Effector memory CD4-positive, alpha-beta T cell (primary cell): ENCODE measurements around the gene IL1RAPL1.

Experiments used
- DNase-seq, 3 donors: peaks; one replicate each; pipeline ENCODE4 v3.0.0-alpha.2; 2020
- H3K27ac ChIP-seq: 2 replicates; pipeline ENCODE4 v1.7.0; 2013; ENCODE audit warnings: mild to moderate bottlenecking, low read length, moderate library complexity; ENCODE audit not compliant: insufficient read depth, poor library complexity, severe bottlenecking
- H3K27me3 ChIP-seq: replicated peaks from 2 replicates; pipeline ENCODE4 v1.7.0; 2013; ENCODE audit warnings: mild to moderate bottlenecking, low read length; ENCODE audit not compliant: insufficient read depth, control insufficient read depth, poor library complexity, severe bottlenecking
- H3K36me3 ChIP-seq: 2 replicates; pipeline ENCODE4 v1.7.0; 2013; ENCODE audit warnings: mild to moderate bottlenecking, low read length, moderate library complexity; ENCODE audit not compliant: control insufficient read depth, insufficient read depth
- H3K4me1 ChIP-seq: 2 replicates; pipeline ENCODE4 v1.7.0; 2013; ENCODE audit warnings: low read length, mild to moderate bottlenecking; ENCODE audit not compliant: control insufficient read depth, insufficient read depth, poor library complexity, severe bottlenecking
- H3K4me3 ChIP-seq: 2 replicates; pipeline ENCODE4 v1.7.0; 2013; ENCODE audit warnings: low read length, low read depth, mild to moderate bottlenecking; ENCODE audit not compliant: insufficient read depth, poor library complexity, severe bottlenecking
- H3K9me3 ChIP-seq: 2 replicates; pipeline ENCODE4 v1.7.0; 2013; ENCODE audit warnings: mild to moderate bottlenecking, low read length, moderate library complexity; ENCODE audit not compliant: control insufficient read depth

The IL1RAPL1 gene

DNA sequence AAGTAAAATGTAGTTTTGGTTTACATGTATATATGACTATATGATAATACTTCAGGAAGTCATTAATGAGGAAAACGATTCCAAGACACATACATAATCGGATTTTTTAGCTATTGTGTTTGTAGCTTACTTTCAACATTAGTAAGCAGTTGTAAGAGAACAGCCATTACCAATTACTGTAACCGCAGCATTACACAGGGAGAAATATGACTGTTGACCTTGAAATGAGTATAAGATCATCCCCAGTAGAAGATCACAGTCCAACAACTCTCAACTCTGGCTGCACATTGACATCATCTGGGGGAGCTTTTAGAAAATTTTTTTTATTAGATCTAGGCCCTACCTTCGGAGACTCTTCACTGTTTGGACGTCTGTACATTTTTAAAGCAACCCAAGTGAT, 866.1 kb downstream of the IL1RAPL1 start:
- H3K27me3 ChIP-seq, result no peaks in the 10 kb centered on the region
- H3K9me3 ChIP-seq, result no peaks in the 10 kb centered on the region
- no peaks in the 10 kb centered on the region for H3K36me3 ChIP-seq
- no peak overlapping the region for H3K27ac ChIP-seq
- DNase-seq, result no peak
- H3K4me1 ChIP-seq, result no peaks in the 10 kb centered on the region
- H3K4me3 ChIP-seq, result no peak overlapping the region

GRCh38 chrX:29455702-29456101, 868.5 kb downstream of the IL1RAPL1 start:
- no peaks in the 10 kb centered on the region for H3K9me3 ChIP-seq
- no peaks in the 10 kb centered on the region for H3K27me3 ChIP-seq
- no peak for DNase-seq
- H3K27ac ChIP-seq, result no peak overlapping the region
- H3K36me3 ChIP-seq, result no peaks in the 10 kb centered on the region
- H3K4me1 ChIP-seq, result no peaks in the 10 kb centered on the region
- H3K4me3 ChIP-seq, result no peak overlapping the region

GRCh38 chrX:29461039-29461438, 873.8 kb downstream of the IL1RAPL1 start:
- Histone ChIP-seq H3K27me3 (no peaks in the 10 kb centered on the region), H3K4me3 (no peak overlapping the region), H3K4me1 (no peaks in the 10 kb centered on the region), H3K9me3 (no peaks in the 10 kb centered on the region), H3K27ac (no peak overlapping the region), H3K36me3 (no peaks in the 10 kb centered on the region)
- no peak for DNase-seq

DNA sequence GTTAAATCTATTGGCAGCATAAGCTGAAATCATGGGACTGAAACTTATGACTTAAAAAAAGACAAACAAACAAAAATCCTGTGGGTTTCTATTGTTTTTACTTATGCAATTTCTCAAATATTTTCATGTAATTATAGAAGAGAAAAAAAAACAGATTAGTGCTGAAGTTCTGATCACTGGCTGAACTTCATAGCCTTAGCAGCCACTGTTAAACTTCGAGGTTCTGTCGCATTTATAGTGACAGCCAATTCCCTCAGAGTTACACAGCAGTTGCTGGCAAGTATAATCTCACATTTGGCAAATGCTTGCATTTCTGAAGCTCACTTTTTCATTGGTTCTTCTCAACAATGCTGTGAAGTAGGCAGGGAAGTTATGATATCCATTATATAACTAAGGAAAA, 879.2 kb downstream of the IL1RAPL1 start:
- DNase-seq, result no peak
- Histone ChIP-seq H3K27me3 (no peaks in the 10 kb centered on the region), H3K4me3 (no peak overlapping the region), H3K9me3 (no peaks in the 10 kb centered on the region), H3K4me1 (no peaks in the 10 kb centered on the region), H3K27ac (no peak overlapping the region), H3K36me3 (no peaks in the 10 kb centered on the region)

GRCh38 chrX:29468911-29469494, 881.8 kb downstream of the IL1RAPL1 start:
- Histone ChIP-seq H3K4me1 (no peaks in the 10 kb centered on the region), H3K36me3 (no peaks in the 10 kb centered on the region), H3K27me3 (no peaks in the 10 kb centered on the region)

GRCh38 chrX:29470030-29470429, 882.8 kb downstream of the IL1RAPL1 start:
- Histone ChIP-seq H3K27me3 (no peaks in the 10 kb centered on the region), H3K4me3 (no peak overlapping the region), H3K4me1 (no peaks in the 10 kb centered on the region), H3K27ac (no peak overlapping the region), H3K9me3 (no peaks in the 10 kb centered on the region), H3K36me3 (no peaks in the 10 kb centered on the region)
- DNase-seq, result no peak

More at GRCh38 chrX:29468911-29469494, 881.8 kb downstream of the IL1RAPL1 start:
- no peak for DNase-seq
- H3K27ac ChIP-seq, result no peak overlapping the region
- H3K9me3 ChIP-seq, result no peaks in the 10 kb centered on the region
- H3K4me3 ChIP-seq, result no peak overlapping the region

DNA sequence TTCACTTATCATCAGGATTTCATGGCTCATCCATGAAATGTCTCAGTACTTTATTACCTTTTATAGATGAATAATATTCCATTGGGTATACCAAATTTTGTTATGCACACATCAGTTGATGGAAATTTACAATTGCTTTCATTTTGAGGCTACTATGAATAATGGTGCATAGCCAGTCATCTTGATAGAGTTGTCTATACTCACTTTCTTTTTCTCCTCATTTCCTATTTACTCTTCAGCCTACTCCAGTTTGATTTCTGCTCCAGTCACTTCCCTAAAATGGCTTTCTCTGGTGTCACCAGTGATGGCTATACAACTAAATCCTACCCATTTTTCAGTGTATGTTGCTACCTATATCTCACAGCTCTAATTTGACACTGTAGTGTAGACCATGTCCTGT, 884.6 kb downstream of the IL1RAPL1 start:
- no peaks in the 10 kb centered on the region for H3K36me3 ChIP-seq
- no peaks in the 10 kb centered on the region for H3K4me1 ChIP-seq
- no peak for DNase-seq
- no peak overlapping the region for H3K4me3 ChIP-seq
- no peak overlapping the region for H3K27ac ChIP-seq
- no peaks in the 10 kb centered on the region for H3K27me3 ChIP-seq
- H3K9me3 ChIP-seq, result no peaks in the 10 kb centered on the region

GRCh38 chrX:29477878-29478277, 890.6 kb downstream of the IL1RAPL1 start:
- no peak overlapping the region for H3K4me3 ChIP-seq
- H3K4me1 ChIP-seq, result no peaks in the 10 kb centered on the region
- no peaks in the 10 kb centered on the region for H3K9me3 ChIP-seq
- DNase-seq, result no peak
- no peaks in the 10 kb centered on the region for H3K27me3 ChIP-seq
- H3K27ac ChIP-seq, result no peak overlapping the region
- no peaks in the 10 kb centered on the region for H3K36me3 ChIP-seq

DNA sequence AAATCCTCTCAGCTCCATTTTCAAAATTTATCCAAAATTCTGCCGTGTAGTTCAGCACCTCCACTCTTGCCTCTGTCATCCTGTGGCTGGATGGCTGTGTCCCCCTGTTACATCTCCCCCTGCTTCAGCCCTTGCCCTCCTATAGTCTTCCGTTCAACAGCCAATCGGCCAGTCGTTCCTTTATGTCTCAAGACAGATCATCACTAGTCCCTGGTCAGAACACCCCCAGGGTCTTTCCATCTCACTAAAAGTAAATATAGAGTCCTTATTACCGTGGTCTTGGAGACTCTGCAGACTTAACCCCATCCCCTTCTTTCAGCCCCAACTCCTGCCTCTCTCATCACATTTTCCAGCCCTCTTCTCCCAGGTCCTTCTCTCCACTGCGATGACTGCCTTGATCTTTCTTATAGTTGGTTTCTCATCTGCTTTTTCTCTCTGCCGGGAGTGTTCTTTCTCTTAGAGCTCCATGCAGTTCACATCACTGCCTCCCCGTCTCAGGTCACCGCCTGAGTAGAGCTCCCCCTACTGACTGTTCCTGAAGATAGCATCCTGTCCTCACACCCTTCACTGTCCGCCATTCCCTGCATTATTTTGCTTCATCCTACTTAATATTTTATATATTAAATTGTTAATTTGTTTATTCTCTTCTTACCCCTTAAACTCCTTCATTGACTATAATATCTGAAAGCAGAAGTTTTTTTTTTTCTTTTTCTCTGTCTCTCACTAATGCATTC, 891.3 kb downstream of the IL1RAPL1 start:
- Histone ChIP-seq H3K27ac (no peak overlapping the region), H3K4me3 (no peak overlapping the region), H3K27me3 (no peaks in the 10 kb centered on the region), H3K4me1 (no peaks in the 10 kb centered on the region), H3K36me3 (no peaks in the 10 kb centered on the region), H3K9me3 (no peaks in the 10 kb centered on the region)
- DNase-seq, result no peak

DNA sequence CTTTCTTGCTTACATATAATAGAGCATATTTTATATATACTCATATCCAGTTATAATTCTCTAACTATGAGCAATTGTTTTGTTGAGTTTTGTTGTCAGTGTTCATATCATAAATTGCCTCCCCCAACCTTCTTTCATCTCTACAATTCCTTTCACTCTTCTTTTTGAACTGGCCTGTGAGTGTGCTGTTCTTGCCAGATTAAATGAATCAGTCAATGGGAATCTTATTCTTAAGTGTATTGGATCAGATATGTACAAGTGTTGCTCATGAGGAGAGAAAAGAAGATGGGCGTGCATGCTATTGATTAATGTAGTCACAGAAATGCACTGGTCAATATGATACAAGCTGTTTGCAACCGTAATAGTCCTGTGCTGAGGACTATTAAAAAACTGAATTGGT, 900.0 kb downstream of the IL1RAPL1 start:
- Histone ChIP-seq H3K4me1 (no peaks in the 10 kb centered on the region), H3K9me3 (no peaks in the 10 kb centered on the region), H3K36me3 (no peaks in the 10 kb centered on the region), H3K4me3 (no peak overlapping the region), H3K27me3 (no peaks in the 10 kb centered on the region), H3K27ac (no peak overlapping the region)
- no peak for DNase-seq
